HG03442 (cell line): ENCODE data around the gene CLDN34.

ENCODE experiments used
- ATAC-seq: cut with Tn5 transposase; IDR thresholded peaks from one replicate; pipeline ENCODE4 v1.9.1; 2021; ENCODE audit warnings: mild to moderate bottlenecking, moderate library complexity; ENCODE audit not compliant: unreplicated experiment

CLDN34 gene, protein sequence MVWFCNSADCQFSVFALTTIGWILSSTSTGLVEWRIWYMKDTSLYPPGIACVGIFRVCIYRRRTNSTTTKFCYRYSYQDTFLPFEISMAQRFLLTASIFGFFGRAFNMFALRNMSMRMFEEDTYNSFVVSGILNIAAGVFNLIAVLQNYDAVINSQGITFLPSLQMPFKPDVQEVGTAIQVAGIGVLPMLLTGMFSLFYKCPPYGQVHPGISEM

GRCh38 chrX:9966775-9967408 is at the start of gene CLDN34:
CLDN34 (plus strand) TSS chrX:9967358; CDS start chrX:9967358, 0 bp downstream.
- no peak for ATAC-seq

DNA sequence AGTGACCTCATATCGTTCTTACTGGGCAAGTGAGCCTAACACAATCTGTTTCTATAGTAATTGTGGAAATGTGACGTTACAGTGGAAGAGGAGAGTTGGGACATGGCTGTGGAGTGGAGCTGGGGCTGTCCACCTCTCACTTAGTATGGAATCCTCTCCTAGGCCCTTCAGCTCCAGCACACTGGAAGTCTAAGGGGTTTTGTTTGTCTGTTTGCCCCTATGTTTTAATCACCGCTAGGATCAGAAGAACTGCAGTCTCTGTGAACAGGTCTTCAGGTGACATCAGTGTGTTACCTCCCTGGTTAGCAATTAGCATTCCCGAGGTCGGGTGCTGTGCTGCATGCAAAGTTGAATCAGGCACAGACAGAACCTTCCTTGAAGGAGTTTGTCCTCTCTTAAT is 49.3 kb upstream of the CLDN34 start:
- no peak for ATAC-seq

DNA sequence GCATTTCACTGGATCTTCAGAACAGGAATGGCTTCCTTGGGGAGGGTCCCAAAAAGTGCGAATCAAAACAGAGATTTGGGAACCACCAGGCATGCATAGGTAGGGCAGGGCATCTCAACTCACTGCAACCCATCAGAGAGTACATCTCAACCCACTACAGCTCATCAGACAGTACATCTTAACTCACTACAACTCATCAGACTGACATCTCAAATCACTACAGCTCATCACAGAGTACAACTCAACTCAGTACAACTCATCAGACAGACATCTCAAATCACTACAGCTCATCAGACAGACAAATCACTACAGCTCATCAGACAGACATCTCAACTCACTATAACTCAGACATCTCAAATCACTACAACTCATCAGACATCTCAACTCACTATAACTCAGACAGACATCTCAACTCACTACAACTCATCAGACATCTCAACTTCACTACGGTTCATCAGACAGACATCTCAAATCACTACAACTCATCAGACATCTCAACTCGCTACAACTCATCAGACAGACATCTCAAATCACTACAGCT is 47.5 kb upstream of the CLDN34 start:
- ATAC-seq, result no peak

DNA sequence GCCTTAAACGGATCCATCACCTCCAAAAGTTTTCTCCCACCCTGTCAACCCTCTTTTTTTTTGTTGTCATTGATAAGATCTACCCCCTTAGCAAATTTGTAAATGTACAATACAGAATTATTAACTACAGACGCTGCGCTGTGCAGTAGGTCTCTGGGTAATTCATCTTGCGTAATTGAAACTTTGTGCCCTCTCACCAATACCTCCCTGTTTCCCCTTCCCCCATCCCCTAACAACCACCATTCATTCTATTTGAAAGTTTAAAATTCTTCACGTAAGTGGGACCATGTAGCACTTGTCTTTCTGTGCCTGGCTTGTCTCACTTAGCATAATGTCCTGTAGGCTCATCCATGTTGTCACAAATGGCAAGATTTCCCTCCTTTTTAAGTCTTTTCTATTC is 45.8 kb upstream of the CLDN34 start:
- ATAC-seq, result no peak

- ATAC-seq, result no peak
Observed at GRCh38 chrX:9923357-9923756, 43.8 kb upstream of the CLDN34 start.

DNA sequence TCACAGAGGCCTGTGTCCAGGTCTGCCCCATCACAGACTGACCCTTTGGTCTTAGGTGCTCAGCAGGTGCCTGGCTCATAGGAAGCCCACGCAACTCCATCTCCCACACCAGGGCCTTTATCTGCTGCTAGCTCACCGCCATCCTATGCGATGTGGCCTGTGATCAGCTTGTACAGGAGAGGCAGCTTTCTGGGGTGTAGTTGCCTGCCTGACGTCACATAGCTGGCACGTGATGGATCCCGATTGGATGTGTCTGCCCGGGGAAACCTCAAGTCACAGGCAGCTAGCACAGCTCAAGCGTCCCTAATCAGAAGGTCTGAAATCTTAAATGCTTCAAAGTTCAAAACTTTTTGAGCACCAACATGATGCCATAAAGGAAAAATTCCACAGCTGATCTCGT is 41.2 kb upstream of the CLDN34 start:
- ATAC-seq, result no peak

GRCh38 chrX:9927698-9928482 is 39.3 kb upstream of the CLDN34 start:
- ATAC-seq, result no peak

GRCh38 chrX:9935436-9935835 is 31.7 kb upstream of the CLDN34 start:
- ATAC-seq, result no peak

- no peak for ATAC-seq
Observed at GRCh38 chrX:9937761-9938160, 29.4 kb upstream of the CLDN34 start.

DNA sequence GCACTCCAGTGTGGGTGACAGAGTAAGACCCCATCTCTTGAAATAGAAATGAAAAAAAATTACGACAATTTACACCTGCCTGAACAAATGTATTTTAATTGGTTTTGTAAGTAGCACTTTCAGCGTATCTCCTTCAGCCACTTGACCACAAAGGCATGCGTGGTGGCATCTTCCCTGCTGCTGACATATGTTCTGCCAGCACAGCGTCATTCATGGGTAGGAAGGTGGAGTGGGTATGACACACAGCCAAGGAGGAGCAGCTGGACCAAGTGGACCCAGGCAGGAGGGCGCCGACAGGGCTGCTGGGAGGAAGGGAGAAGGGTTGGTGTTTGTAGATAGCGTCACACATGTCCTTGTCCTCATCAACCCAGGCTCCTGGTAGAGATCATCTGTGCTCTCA is 28.6 kb upstream of the CLDN34 start:
- ATAC-seq, result no peak

- no peak for ATAC-seq
Observed at GRCh38 chrX:9940421-9940820, 26.7 kb upstream of the CLDN34 start.

DNA sequence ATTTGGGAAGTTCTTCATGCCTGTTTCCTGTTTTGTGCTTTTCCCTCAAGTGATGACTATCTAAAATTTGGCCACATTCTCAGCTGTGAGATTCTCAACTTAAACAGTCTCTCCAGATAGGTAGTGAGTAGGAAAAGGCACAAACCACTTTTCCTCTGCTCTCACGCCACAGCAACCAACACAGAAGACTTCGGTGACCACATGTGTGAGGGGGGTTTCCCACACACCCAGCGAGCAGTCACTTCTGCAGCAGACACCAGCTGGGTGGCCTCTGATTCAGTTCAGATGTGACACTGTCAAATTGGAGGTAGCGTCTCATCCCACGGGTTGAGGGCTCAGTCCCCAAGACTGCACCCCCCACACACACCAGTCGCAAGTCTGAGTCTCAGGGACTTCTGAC is 25.1 kb upstream of the CLDN34 start:
- peak; percentile 90 for ATAC-seq

GRCh38 chrX:9943420-9943819 is 23.7 kb upstream of the CLDN34 start:
- ATAC-seq, result peak; percentile 37

- ATAC-seq, result no peak
Observed at GRCh38 chrX:9947131-9947794, 19.9 kb upstream of the CLDN34 start.

- ATAC-seq, result no peak
Observed at GRCh38 chrX:9948406-9948805, 18.8 kb upstream of the CLDN34 start.

DNA sequence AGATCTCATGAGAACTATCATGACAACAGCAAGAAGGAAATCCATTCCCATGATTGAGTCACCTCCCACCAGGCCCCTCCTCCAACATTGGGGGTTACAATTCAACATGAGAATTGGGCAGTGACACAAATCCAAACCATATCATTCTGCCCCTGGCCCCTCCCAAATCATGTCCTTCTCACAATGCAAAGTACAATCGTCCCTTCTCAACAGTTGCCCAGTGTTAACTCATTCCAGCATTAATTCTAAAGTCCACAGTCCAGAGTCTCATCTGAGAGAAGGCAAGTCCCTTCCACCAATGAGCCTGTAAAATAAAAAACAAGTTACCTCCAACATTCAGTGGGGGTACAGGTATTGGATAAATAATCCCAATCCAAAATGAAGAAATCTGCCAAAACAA is 14.9 kb upstream of the CLDN34 start:
- no peak for ATAC-seq

DNA sequence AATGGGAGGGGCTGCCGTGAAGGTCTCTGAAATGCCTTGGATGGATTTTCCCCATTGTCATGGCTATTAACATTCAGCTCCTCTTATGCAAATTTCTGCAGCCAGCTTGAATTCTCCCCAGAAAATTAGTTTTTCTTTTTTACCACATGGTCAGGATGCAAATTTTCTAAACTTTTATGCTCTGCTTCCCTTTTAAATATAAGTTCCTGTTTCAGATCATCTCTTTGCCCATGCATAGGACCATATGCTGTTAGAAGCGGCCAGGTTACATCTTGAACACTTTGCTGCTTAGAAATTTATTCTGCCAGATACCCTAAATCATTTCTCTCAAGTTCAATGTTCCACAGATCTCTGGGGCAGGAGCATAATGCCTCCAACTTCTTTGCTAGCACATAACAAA is 13.8 kb upstream of the CLDN34 start:
- no peak for ATAC-seq

GRCh38 chrX:9955506-9955905 is 11.7 kb upstream of the CLDN34 start:
- no peak for ATAC-seq

DNA sequence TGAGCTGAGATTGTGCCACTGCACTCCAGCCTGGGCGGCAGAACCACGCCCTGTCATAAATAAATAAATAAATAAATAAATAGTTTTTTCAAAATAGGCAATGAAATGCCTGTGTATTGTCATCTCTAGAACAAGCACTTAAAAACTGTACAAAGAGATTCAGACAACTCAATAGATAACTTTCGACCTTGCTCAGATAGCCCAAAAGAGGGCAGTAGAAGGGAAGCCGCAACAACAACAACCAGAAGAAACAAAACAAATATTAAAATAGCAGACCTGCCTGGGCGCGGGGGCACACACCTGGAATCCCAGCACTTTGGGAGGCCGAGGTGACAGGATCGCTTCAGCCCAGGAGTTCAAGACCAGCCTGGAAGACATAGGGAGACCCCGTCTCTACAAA is 9.4 kb upstream of the CLDN34 start:
- no peak for ATAC-seq

GRCh38 chrX:9958183-9958582 is 9.0 kb upstream of the CLDN34 start:
- no peak for ATAC-seq

DNA sequence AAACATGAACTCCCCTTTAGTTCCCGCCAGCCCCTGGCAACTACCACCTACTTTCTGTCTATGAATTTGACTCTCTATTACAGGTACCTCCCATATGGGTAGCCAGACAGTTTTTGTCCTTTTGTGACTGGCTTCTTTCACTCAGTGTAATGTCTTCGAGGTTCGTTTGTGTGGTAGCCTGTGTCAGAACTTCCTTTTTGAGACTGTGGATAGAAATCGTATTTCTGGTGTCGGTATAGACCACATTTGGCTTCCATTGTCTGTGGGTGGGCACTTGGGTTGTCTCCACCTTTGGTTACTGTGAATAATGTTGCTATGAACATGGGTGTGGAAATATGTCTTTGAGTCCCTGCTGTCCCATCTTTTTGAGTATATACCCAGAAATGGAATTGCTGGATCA is 5.4 kb upstream of the CLDN34 start:
- no peak for ATAC-seq
